Smooth muscle cell (in vitro differentiated cells): ENCODE data around the gene RALY. TPM values are rescaled to one million over a fixed set of nuclear protein-coding genes. Genes with fewer than 3 reads are reported as not detected.

Experiments used
- DNase-seq: peaks from one replicate; lab custom pipeline; 2025; ENCODE audit not compliant: unreplicated experiment; lab: John Stamatoyannopoulos, UW
- H2AFZ ChIP-seq: fragments of 200-600 bp; sonication (generic); 2 replicates; pipeline ENCODE4 v1.6.0; 2016; ENCODE audit warnings: antibody characterized with exemption, low read depth, mild to moderate bottlenecking
- H3F3A ChIP-seq: fragments of 200-600 bp; sonication (generic); 2 replicates; pipeline ENCODE4 v1.6.0; 2017; ENCODE audit warnings: antibody characterized with exemption, low read depth
- H3K27ac ChIP-seq: fragments of 200-600 bp; sonication (generic); 2 replicates; pipeline ENCODE4 v1.5.1; 2016; ENCODE audit warnings: low read depth, mild to moderate bottlenecking
- H3K27me3 ChIP-seq: fragments of 200-600 bp; sonication (generic); 2 replicates; pipeline ENCODE4 v1.6.1; 2016; ENCODE audit warnings: low read depth, mild to moderate bottlenecking
- H3K36me3 ChIP-seq: fragments of 200-600 bp; sonication (generic); 2 replicates; pipeline ENCODE4 v1.5.1; 2016; ENCODE audit warnings: low read depth
- H3K4me1 ChIP-seq: fragments of 200-600 bp; sonication (generic); 2 replicates; pipeline ENCODE4 v1.5.1; 2016; ENCODE audit warnings: low read depth
- H3K4me2 ChIP-seq: fragments of 200-600 bp; sonication (generic); 2 replicates; pipeline ENCODE4 v1.6.0; 2016; ENCODE audit warnings: mild to moderate bottlenecking
- H3K4me3 ChIP-seq: fragments of 200-600 bp; sonication (generic); 2 replicates; pipeline ENCODE4 v1.5.1; 2016; ENCODE audit warnings: mild to moderate bottlenecking
- H3K79me2 ChIP-seq: fragments of 200-600 bp; sonication (generic); 2 replicates; pipeline ENCODE4 v1.6.0; 2016; ENCODE audit warnings: low read depth, mild to moderate bottlenecking
- H3K9ac ChIP-seq: fragments of 200-600 bp; sonication (generic); 2 replicates; pipeline ENCODE4 v1.6.0; 2016; ENCODE audit warnings: low read depth
- H3K9me3 ChIP-seq: fragments of 200-600 bp; sonication (generic); replicated peaks from 2 replicates; pipeline ENCODE4 v1.5.1; 2016; ENCODE audit warnings: low read depth
- H4K20me1 ChIP-seq: fragments of 200-600 bp; sonication (generic); 2 replicates; pipeline ENCODE4 v1.6.0; 2016; ENCODE audit warnings: low read depth
- CTCF ChIP-seq: fragments of 200-600 bp; sonication (generic); IDR thresholded peaks from 2 replicates; pipeline ENCODE4 v1.5.1; 2017; ENCODE audit warnings: borderline replicate concordance, mild to moderate bottlenecking, antibody characterized with exemption; ENCODE audit not compliant: insufficient read depth, poor library complexity, severe bottlenecking
- WGBS: methylation state at CpG from one replicate; pipeline ENCODE4 v1.1.7; 2016; ENCODE audit warnings: low lambda C conversion rate; 5-methylcytosine and 5-hydroxymethylcytosine counted together
- polyA plus RNA-seq: library from polyadenylated mRNA; unstranded; fragments of >200 nt; fragmentation: Nextera tagmentation; extraction: Ambion mirVana; gene quantifications from 2 replicates; pipeline ENCODE4 v1.2.1, GENCODE V29; 2016
- total RNA-seq: library from RNA; depleted of rRNA; stranded (reverse); fragments of >200 nt; gene quantifications from 2 replicates; pipeline ENCODE4 v1.2.3, GENCODE V29; 2014

Gene RALY
- total and polyA plus RNA-seq, 2 experiments from 2014 or later = 99.7 to 218 TPM

- Histone ChIP-seq H3K79me2 (no peaks in the 10 kb centered on the region), H3K9me3 (no peaks in the 10 kb centered on the region), H3K27ac (no peak overlapping the region), H4K20me1 (no peaks in the 10 kb centered on the region), H3K9ac (no peak overlapping the region), H3K4me1 (no peaks in the 10 kb centered on the region), H3K36me3 (no peaks in the 10 kb centered on the region), H3F3A (no peaks in the 10 kb centered on the region), H3K27me3 (no peaks in the 10 kb centered on the region), H2AFZ (no peak overlapping the region), H3K4me3 (no peak overlapping the region), H3K4me2 (no peak overlapping the region)
- 80% methylated on average over 2 of the region's 2 CpGs for WGBS
- DNase-seq = no peak
- TF ChIP-seq CTCF = no peak
Observed at GRCh38 chr20:33979094-33979493, 14.6 kb upstream of the RALY start.

- Histone ChIP-seq H3K79me2 (no peaks in the 10 kb centered on the region), H2AFZ (no peak overlapping the region), H3K4me1 (no peaks in the 10 kb centered on the region), H3K9me3 (no peaks in the 10 kb centered on the region), H3K36me3 (no peaks in the 10 kb centered on the region), H3K4me2 (no peak overlapping the region), H4K20me1 (no peaks in the 10 kb centered on the region), H3K9ac (no peak overlapping the region), H3K27me3 (no peaks in the 10 kb centered on the region), H3K4me3 (no peak overlapping the region), H3F3A (no peaks in the 10 kb centered on the region), H3K27ac (no peak overlapping the region)
- WGBS = 92% methylated on average over 7 of the region's 7 CpGs
- DNase-seq = no peak
- no peak for TF ChIP-seq CTCF
Observed at GRCh38 chr20:33981347-33981746, 12.4 kb upstream of the RALY start.

GRCh38 chr20:33981964-33982363 lies 11.7 kb upstream of the RALY start:
- no peaks in the 10 kb centered on the region for H3K79me2 ChIP-seq
- no peak overlapping the region for H3K27ac ChIP-seq
- H3K4me3 ChIP-seq = no peak overlapping the region
- no peaks in the 10 kb centered on the region for H3F3A ChIP-seq
- H3K27me3 ChIP-seq = no peaks in the 10 kb centered on the region
- no peak overlapping the region for H3K4me2 ChIP-seq
- no peak overlapping the region for H2AFZ ChIP-seq
- no peak for TF ChIP-seq CTCF
- DNase-seq = no peak
- H3K4me1 ChIP-seq = no peaks in the 10 kb centered on the region
- no peaks in the 10 kb centered on the region for H3K36me3 ChIP-seq
- H3K9me3 ChIP-seq = no peaks in the 10 kb centered on the region
- WGBS = 95% methylated on average over 3 of the region's 3 CpGs
- no peak overlapping the region for H3K9ac ChIP-seq
- H4K20me1 ChIP-seq = no peaks in the 10 kb centered on the region

- Histone ChIP-seq H3K9me3 (no peaks in the 10 kb centered on the region), H4K20me1 (no peaks in the 10 kb centered on the region), H3K27me3 (no peaks in the 10 kb centered on the region), H3K4me2 (no peak overlapping the region), H3K9ac (no peak overlapping the region), H3K27ac (no peak overlapping the region), H3F3A (no peaks in the 10 kb centered on the region), H3K36me3 (no peaks in the 10 kb centered on the region), H2AFZ (no peak overlapping the region), H3K4me3 (no peak overlapping the region), H3K4me1 (no peaks in the 10 kb centered on the region), H3K79me2 (no peaks in the 10 kb centered on the region)
- DNase-seq = no peak
- 86% methylated on average over 5 of the region's 5 CpGs for WGBS
- no peak for TF ChIP-seq CTCF
Observed at GRCh38 chr20:33983371-33983770, 10.3 kb upstream of the RALY start.
